HEK293 (cell line): ENCODE results near the gene FOXP4.

ENCODE experiments used
- CTCF ChIA-PET: fragments of 350-600 bp; formaldehyde crosslinking; extraction: SDS; loops from one replicate; lab custom pipeline; 2021; ENCODE audit warnings: antibody characterized with exemption; lab: Yijun Ruan, JAX
- POLR2A ChIA-PET: fragments of 300-600 bp; formaldehyde crosslinking; extraction: SDS; loops from one replicate; lab custom pipeline; 2020; ENCODE audit warnings: antibody characterized with exemption, inconsistent platforms; lab: Yijun Ruan, JAX
- H3K27ac ChIP-seq: fragments of 200-500 bp; sonication (Bioruptor generic); 2 replicates; pipeline ENCODE4 v1.5.1; 2014; ENCODE audit warnings: low read depth, low read length, control low read depth, inconsistent platforms; ENCODE audit errors: extremely low read depth
- H3K36me3 ChIP-seq, 2 experiments: fragments of 200-500 bp in 1 of 2; sonication (Bioruptor generic) in 1 of 2; 1 replicate in 1 of 2; 2 replicates in 1 of 2; pipeline ENCODE4 v1.5.1; 2014 to 2017; ENCODE audit warnings: inconsistent platforms in 2 of 2, low read length in 2 of 2; ENCODE audit not compliant: control insufficient read depth in 2 of 2, insufficient read depth in 1 of 2
- H3K4me1 ChIP-seq: fragments of 200-500 bp; sonication (Bioruptor generic); 2 replicates; pipeline ENCODE4 v1.5.1; 2014; ENCODE audit warnings: mild to moderate bottlenecking, low read length, inconsistent platforms; ENCODE audit not compliant: control insufficient read depth, insufficient read depth
- H3K4me3 ChIP-seq: 2 replicates; pipeline ENCODE4 v1.5.1; 2011; ENCODE audit warnings: low read depth, mild to moderate bottlenecking, control low read depth, low read length, moderate library complexity
- H3K9me3 ChIP-seq: fragments of 200-500 bp; sonication (Bioruptor generic); 2 replicates; pipeline ENCODE4 v1.5.1; 2014; ENCODE audit warnings: low read depth, low read length, inconsistent platforms; ENCODE audit not compliant: control insufficient read depth, insufficient read depth
- GLI2 ChIP-seq: fragments of 450-650 bp; formaldehyde crosslinking; IDR thresholded peaks from 2 replicates; pipeline ENCODE4; 2017; ENCODE audit warnings: missing biosample characterization, missing genetic modification characterization, low read depth, borderline replicate concordance
- GLIS2 ChIP-seq: fragments of 450-650 bp; formaldehyde crosslinking; IDR thresholded peaks from 2 replicates; pipeline ENCODE4 v1.5.1; 2016; ENCODE audit warnings: missing biosample characterization, missing genetic modification characterization
- KLF1 ChIP-seq: fragments of 450-650 bp; formaldehyde crosslinking; IDR thresholded peaks from 2 replicates; pipeline ENCODE4 v1.5.1; 2016; ENCODE audit warnings: missing biosample characterization, missing genetic modification characterization
- SP3 ChIP-seq: fragments of 450-650 bp; formaldehyde crosslinking; IDR thresholded peaks from 2 replicates; pipeline ENCODE4 v1.5.1; 2016; ENCODE audit warnings: missing biosample characterization, missing genetic modification characterization
- ZBTB21 ChIP-seq: fragments of 450-650 bp; formaldehyde crosslinking; IDR thresholded peaks from 2 replicates; pipeline ENCODE4 v1.5.1; 2017; ENCODE audit warnings: missing biosample characterization, missing genetic modification characterization
- ZBTB7A ChIP-seq: fragments of 450-650 bp; formaldehyde crosslinking; IDR thresholded peaks from 2 replicates; pipeline ENCODE4 v1.5.1; 2016; ENCODE audit warnings: low read depth, missing biosample characterization, missing genetic modification characterization
- ZFHX2 ChIP-seq: fragments of 450-650 bp; formaldehyde crosslinking; conservative IDR thresholded peaks from 2 replicates; pipeline ENCODE4 v1.5.1; 2016; ENCODE audit warnings: missing biosample characterization, missing genetic modification characterization
- ZFP41 ChIP-seq: fragments of 450-650 bp; formaldehyde crosslinking; IDR thresholded peaks from 2 replicates; pipeline ENCODE4 v1.5.1; 2016; ENCODE audit warnings: missing biosample characterization, missing genetic modification characterization, borderline replicate concordance
- ZNF10 ChIP-seq: fragments of 450-650 bp; formaldehyde crosslinking; IDR thresholded peaks from 2 replicates; pipeline ENCODE4 v1.5.1; 2017; ENCODE audit warnings: missing biosample characterization, missing genetic modification characterization
- ZNF114 ChIP-seq: fragments of 450-650 bp; formaldehyde crosslinking; IDR thresholded peaks from 2 replicates; pipeline ENCODE4 v1.5.0; 2017; ENCODE audit warnings: missing biosample characterization, missing genetic modification characterization
- ZNF133 ChIP-seq: fragments of 450-650 bp; formaldehyde crosslinking; IDR thresholded peaks from 2 replicates; pipeline ENCODE4 v1.5.1; 2016; ENCODE audit warnings: missing biosample characterization, missing genetic modification characterization
- ZNF16 ChIP-seq: fragments of 450-650 bp; formaldehyde crosslinking; IDR thresholded peaks from 2 replicates; pipeline ENCODE4 v1.5.1; 2016; ENCODE audit warnings: low read depth, missing biosample characterization, missing genetic modification characterization
- ZNF202 ChIP-seq: fragments of 450-650 bp; formaldehyde crosslinking; IDR thresholded peaks from 2 replicates; pipeline ENCODE4 v1.5.1; 2016; ENCODE audit warnings: missing biosample characterization, missing genetic modification characterization, borderline replicate concordance
- ZNF274 ChIP-seq, 2 experiments: fragments of 200-500 bp in 1 of 2; fragments of 450-650 bp in 1 of 2; sonication (Bioruptor generic) in 1 of 2; formaldehyde crosslinking in 1 of 2; IDR thresholded peaks; 2 replicates each; pipeline versions ENCODE4 v1.5.1 to v1.6.1; 2014 to 2016; ENCODE audit warnings: borderline replicate concordance in 1 of 2, inconsistent platforms in 1 of 2, low read length in 1 of 2, missing biosample characterization in 1 of 2, missing genetic modification characterization in 1 of 2
- ZNF302 ChIP-seq: fragments of 450-650 bp; formaldehyde crosslinking; IDR thresholded peaks from 2 replicates; pipeline ENCODE4 v1.5.1; 2016; ENCODE audit warnings: missing biosample characterization, missing genetic modification characterization, low read depth
- ZNF341 ChIP-seq: fragments of 450-650 bp; formaldehyde crosslinking; IDR thresholded peaks from 2 replicates; pipeline ENCODE4; 2016; ENCODE audit warnings: low read depth, missing biosample characterization, missing genetic modification characterization
- ZNF423 ChIP-seq: fragments of 450-650 bp; formaldehyde crosslinking; IDR thresholded peaks from 2 replicates; pipeline ENCODE4 v1.5.1; 2016; ENCODE audit warnings: missing biosample characterization, missing genetic modification characterization
- ZNF654 ChIP-seq: fragments of 450-650 bp; formaldehyde crosslinking; IDR thresholded peaks from 2 replicates; pipeline ENCODE4 v1.5.1; 2016; ENCODE audit warnings: low read depth, missing biosample characterization, missing genetic modification characterization
- TF ChIP-seq, protein P1 (sequence below): fragments of 450-650 bp; formaldehyde crosslinking; IDR thresholded peaks from 2 replicates; pipeline ENCODE4 v1.5.1; 2016; ENCODE audit warnings: missing biosample characterization, missing genetic modification characterization
- TF ChIP-seq, protein P2 (sequence below): fragments of 450-650 bp; formaldehyde crosslinking; IDR thresholded peaks from 2 replicates; pipeline ENCODE4 v1.5.1; 2016; ENCODE audit warnings: missing biosample characterization, missing genetic modification characterization
- TF ChIP-seq, protein P3 (sequence below): fragments of 450-650 bp; formaldehyde crosslinking; IDR thresholded peaks from 2 replicates; pipeline ENCODE4 v1.5.1; 2016; ENCODE audit warnings: missing biosample characterization, missing genetic modification characterization
- TF ChIP-seq, protein P4 (sequence below): fragments of 450-650 bp; formaldehyde crosslinking; IDR thresholded peaks from 2 replicates; pipeline ENCODE4 v1.5.1; 2016; ENCODE audit warnings: missing biosample characterization, missing genetic modification characterization

Gene FOXP4

DNA sequence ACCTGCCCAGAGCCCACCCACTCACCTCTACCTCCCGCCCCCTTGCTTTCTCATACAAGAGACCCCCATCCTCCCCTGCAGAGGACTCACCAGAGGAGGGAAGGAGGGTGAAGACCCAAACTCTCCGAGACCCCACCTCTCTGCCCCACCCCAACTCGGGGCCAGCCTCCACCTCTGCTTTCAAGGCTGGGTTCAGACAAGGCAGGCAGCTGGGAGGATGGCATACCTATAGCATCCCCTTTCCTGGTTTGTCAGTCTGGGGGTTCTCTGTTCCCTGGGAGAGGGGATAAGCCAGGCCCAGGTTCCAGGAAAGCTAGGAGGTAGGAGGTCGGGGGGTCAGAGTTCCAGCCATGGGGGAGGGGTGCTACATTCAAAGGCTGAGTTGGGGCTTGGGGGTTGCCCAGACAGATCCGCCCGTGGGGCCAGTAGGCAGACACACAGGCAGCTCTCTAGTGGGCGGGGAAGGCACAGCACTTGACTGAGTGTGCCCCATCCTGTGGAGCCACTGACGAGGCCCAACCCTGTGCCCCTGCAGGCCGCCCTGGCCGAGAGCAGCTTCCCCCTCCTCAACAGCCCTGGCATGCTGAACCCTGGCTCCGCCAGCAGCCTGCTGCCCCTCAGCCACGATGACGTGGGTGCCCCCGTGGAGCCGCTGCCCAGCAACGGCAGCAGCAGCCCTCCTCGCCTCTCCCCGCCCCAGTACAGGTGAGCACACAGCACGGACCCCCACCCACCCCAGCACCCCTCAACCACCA lies 51.2 kb downstream of the FOXP4 start:
- ChIA-PET POLR2A (interaction anchor here (1.2 kb wide), 1 partner anchor 50 kb away, joined by 3 read pairs; no protein-coding TSS in a partner anchor), CTCF (interaction anchor here (0.5 to 13.7 kb wide), 5 partner anchors 85 to 229 kb away, joined by 3 to 122 read pairs (median 28); no protein-coding TSS in a partner anchor)
- no peaks in the 10 kb centered on the region for H3K9me3 ChIP-seq
- H3K27ac ChIP-seq = no peak overlapping the region
- no peak overlapping the region for H3K4me3 ChIP-seq
- peaks cover 7 to 45% of the 10 kb centered on the region in 2 experiments; a peak in 2 of 3 replicates for H3K36me3 ChIP-seq
- H3K4me1 ChIP-seq = no peaks in the 10 kb centered on the region
- TF ChIP-seq ZFHX2 (0 out of 2 replicates have a peak, but pooled peaks have one; percentile 14), ZFP41 (tag by site-specific recombination) (no peak), GLIS2 (tag by site-specific recombination) (peak; percentile 25; the same call in 1 of the 2 replicates), ZNF133 (no peak), ZBTB21 (tag by site-specific recombination) (no peak), KLF1 (tag by site-specific recombination) (peak; percentile 41)

DNA sequence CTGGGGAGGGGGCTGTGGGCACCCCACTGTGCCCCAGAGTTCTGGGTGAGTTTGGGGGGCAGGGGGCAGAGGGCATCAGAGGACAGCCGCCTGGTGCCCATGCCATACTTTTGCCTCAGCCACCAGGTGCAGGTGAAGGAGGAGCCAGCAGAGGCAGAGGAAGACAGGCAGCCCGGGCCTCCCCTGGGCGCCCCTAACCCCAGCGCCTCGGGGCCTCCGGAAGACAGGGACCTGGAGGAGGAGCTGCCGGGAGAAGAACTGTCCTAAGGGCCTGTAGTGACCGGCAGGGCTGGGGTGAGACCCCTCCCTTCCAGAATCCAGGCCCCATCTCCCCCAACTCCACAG lies 52.5 kb downstream of the FOXP4 start:
- Histone ChIP-seq H3K4me3 (no peak overlapping the region), H3K36me3 (peaks cover 7 to 35% of the 10 kb centered on the region in 2 experiments; a peak in 2 of 3 replicates), H3K9me3 (no peaks in the 10 kb centered on the region), H3K27ac (no peak overlapping the region), H3K4me1 (no peaks in the 10 kb centered on the region)
- ChIA-PET CTCF (interaction anchor here (0.6 to 13.7 kb wide), 5 partner anchors 88 to 246 kb away, joined by 3 to 195 read pairs (median 28); no protein-coding TSS in a partner anchor), POLR2A (interaction anchor here (0.7 kb wide), 1 partner anchor 85 kb away, joined by 7 read pairs; no protein-coding TSS in a partner anchor)
- TF ChIP-seq ZNF114 (no peak), ZNF202 (no peak), ZNF423 (tag by site-specific recombination) (no peak), ZNF16 (tag by site-specific recombination) (no peak), GLI2 (no peak), ZNF654 (tag by site-specific recombination) (no peak), ZBTB7A (no peak), SP3 (no peak), ZNF10 (no peak), ZNF341 (no peak), ZNF274 (IDR thresholded peaks at IDR 0.05; ENCODE audit: low read length) (no peak), ZNF274 (tag by site-specific recombination; IDR thresholded peaks at IDR 0.05; ENCODE audit: borderline replicate concordance) (no peak), ZNF302 (tag by site-specific recombination) (no peak)
- TF ChIP-seq, protein P1, sequence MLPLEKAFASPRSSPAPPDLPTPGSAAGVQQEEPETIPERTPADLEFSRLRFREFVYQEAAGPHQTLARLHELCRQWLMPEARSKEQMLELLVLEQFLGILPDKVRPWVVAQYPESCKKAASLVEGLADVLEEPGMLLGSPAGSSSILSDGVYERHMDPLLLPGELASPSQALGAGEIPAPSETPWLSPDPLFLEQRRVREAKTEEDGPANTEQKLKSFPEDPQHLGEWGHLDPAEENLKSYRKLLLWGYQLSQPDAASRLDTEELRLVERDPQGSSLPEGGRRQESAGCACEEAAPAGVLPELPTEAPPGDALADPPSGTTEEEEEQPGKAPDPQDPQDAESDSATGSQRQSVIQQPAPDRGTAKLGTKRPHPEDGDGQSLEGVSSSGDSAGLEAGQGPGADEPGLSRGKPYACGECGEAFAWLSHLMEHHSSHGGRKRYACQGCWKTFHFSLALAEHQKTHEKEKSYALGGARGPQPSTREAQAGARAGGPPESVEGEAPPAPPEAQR (tag by site-specific recombination) = no peak
- TF ChIP-seq, protein P2, sequence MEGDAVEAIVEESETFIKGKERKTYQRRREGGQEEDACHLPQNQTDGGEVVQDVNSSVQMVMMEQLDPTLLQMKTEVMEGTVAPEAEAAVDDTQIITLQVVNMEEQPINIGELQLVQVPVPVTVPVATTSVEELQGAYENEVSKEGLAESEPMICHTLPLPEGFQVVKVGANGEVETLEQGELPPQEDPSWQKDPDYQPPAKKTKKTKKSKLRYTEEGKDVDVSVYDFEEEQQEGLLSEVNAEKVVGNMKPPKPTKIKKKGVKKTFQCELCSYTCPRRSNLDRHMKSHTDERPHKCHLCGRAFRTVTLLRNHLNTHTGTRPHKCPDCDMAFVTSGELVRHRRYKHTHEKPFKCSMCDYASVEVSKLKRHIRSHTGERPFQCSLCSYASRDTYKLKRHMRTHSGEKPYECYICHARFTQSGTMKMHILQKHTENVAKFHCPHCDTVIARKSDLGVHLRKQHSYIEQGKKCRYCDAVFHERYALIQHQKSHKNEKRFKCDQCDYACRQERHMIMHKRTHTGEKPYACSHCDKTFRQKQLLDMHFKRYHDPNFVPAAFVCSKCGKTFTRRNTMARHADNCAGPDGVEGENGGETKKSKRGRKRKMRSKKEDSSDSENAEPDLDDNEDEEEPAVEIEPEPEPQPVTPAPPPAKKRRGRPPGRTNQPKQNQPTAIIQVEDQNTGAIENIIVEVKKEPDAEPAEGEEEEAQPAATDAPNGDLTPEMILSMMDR (tag by site-specific recombination) = no peak
- TF ChIP-seq, protein P3, sequence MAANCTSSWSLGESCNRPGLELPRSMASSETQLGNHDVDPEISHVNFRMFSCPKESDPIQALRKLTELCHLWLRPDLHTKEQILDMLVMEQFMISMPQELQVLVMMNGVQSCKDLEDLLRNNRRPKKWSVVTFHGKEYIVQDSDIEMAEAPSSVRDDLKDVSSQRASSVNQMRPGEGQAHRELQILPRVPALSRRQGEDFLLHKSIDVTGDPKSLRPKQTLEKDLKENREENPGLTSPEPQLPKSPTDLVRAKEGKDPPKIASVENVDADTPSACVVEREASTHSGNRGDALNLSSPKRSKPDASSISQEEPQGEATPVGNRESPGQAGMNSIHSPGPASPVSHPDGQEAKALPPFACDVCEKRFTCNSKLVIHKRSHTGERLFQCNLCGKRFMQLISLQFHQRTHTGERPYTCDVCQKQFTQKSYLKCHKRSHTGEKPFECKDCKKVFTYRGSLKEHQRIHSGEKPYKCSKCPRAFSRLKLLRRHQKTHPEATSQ (tag by site-specific recombination) = no peak
- TF ChIP-seq, protein P4, sequence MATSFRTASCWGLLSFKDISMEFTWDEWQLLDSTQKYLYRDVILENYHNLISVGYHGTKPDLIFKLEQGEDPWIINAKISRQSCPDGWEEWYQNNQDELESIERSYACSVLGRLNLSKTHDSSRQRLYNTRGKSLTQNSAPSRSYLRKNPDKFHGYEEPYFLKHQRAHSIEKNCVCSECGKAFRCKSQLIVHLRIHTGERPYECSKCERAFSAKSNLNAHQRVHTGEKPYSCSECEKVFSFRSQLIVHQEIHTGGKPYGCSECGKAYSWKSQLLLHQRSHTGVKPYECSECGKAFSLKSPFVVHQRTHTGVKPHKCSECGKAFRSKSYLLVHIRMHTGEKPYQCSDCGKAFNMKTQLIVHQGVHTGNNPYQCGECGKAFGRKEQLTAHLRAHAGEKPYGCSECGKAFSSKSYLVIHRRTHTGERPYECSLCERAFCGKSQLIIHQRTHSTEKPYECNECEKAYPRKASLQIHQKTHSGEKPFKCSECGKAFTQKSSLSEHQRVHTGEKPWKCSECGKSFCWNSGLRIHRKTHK (tag by site-specific recombination) = no peak
